ENCODE results near the gene VWA3B.

- TF ChIP-seq ZFP3 (CRISPR knock-in tag; IDR thresholded peaks at IDR 0.05), result no peak
- TF ChIP-seq ARNTL (CRISPR knock-in tag; IDR thresholded peaks at IDR 0.05; ENCODE audit: borderline replicate concordance, low read depth), result no peak
- TF ChIP-seq ZFP30 (CRISPR knock-in tag; IDR thresholded peaks at IDR 0.05), result no peak
These were observed 256.3 kb downstream of the VWA3B start for GRCh38 chr2:98343285-98343684.

All from SK-N-SH treated with all-trans-retinoic acid at 6 μM for 48 hours (cell line).